AG04450 (cell line): Measurements from ENCODE around the gene SPATS2L. TPM values are rescaled to one million over a fixed set of nuclear protein-coding genes. Genes with fewer than 3 reads are reported as not detected.

ENCODE experiments used
- CTCF ChIA-PET: fragments of 300-600, 350-600 bp; formaldehyde crosslinking; extraction: SDS; loops from one replicate; lab custom pipeline; 2022; ENCODE audit warnings: antibody characterized with exemption, inconsistent platforms; lab: Charles Lee
- POLR2A ChIA-PET: fragments of 350-600 bp; formaldehyde crosslinking; extraction: SDS; loops from one replicate; lab custom pipeline; 2021; ENCODE audit warnings: antibody characterized with exemption, inconsistent platforms; lab: Yijun Ruan, JAX
- DNase-seq: peaks from one replicate; pipeline ENCODE4 v3.0.0-alpha.2; 2011; ENCODE audit warnings: low read depth, low spot score
- H3K27ac ChIP-seq: one replicate; pipeline ENCODE4 v1.5.1; 2012; ENCODE audit warnings: low read depth, low read length, control low read depth
- H3K27me3 ChIP-seq: one replicate; pipeline ENCODE4 v1.6.0; 2012; ENCODE audit warnings: low read length; ENCODE audit not compliant: control insufficient read depth, insufficient read depth
- H3K4me3 ChIP-seq: 2 replicates; pipeline ENCODE4 v1.5.1; 2011; ENCODE audit warnings: mild to moderate bottlenecking, low read depth, low read length, control low read depth
- H3K9me3 ChIP-seq: 2 replicates; pipeline ENCODE4 v1.5.1; 2012; ENCODE audit warnings: low read length; ENCODE audit not compliant: control insufficient read depth, insufficient read depth
- polyA plus RNA-seq: library from polyadenylated mRNA; depleted of rRNA; stranded (reverse); fragments of >200 nt; gene quantifications from 2 replicates; pipeline ENCODE4 v1.2.3, GENCODE V29; 2011
- TF ChIP-seq, protein P1 (sequence below): IDR thresholded peaks from 2 replicates; pipeline ENCODE4 v1.5.1; 2011; ENCODE audit warnings: low read depth, low read length, control low read depth, inconsistent platforms

Gene SPATS2L
- polyA plus RNA-seq, 1 experiment: 361 TPM

GRCh38 chr2:200314976-200315567, 8.6 kb downstream of the SPATS2L start:
- CTCF ChIA-PET: interaction anchor here (0.8 to 2.3 kb wide), 3 partner anchors 166 to 337 kb away, joined by 4 to 5 read pairs (median 5); no protein-coding TSS in a partner anchor
- peak overlapping the region; percentile 25 for H3K27ac ChIP-seq

DNA sequence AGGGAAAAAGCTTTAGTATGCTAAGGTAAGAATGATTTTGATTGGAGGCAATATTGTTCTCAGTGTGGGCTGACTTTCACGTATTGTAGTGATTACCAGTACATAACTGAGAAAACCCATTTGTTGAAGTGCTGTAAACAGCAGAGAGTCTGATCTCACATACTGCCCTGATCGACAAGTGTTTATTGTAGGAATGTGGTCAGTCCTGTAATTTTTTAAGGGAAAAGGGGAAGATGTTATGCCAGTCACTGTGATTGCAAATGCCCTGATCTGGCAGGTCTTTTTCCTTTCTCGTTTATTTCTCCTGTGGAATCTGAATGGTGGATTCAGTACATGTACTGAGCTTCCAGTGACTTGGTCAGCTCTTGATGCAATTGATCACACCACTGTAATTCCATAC, 11.5 kb downstream of the SPATS2L start:
- ChIA-PET CTCF (interaction anchor here (0.9 to 2.7 kb wide), 2 partner anchors 337 to 344 kb away, joined by 3 to 7 read pairs; no protein-coding TSS in a partner anchor), POLR2A (no interaction called here)
- no peak overlapping the region for H3K27ac ChIP-seq
- H3K27me3 ChIP-seq: no peaks in the 10 kb centered on the region
- no peak for DNase-seq
- H3K4me3 ChIP-seq: no peak overlapping the region
- TF ChIP-seq, protein P1, sequence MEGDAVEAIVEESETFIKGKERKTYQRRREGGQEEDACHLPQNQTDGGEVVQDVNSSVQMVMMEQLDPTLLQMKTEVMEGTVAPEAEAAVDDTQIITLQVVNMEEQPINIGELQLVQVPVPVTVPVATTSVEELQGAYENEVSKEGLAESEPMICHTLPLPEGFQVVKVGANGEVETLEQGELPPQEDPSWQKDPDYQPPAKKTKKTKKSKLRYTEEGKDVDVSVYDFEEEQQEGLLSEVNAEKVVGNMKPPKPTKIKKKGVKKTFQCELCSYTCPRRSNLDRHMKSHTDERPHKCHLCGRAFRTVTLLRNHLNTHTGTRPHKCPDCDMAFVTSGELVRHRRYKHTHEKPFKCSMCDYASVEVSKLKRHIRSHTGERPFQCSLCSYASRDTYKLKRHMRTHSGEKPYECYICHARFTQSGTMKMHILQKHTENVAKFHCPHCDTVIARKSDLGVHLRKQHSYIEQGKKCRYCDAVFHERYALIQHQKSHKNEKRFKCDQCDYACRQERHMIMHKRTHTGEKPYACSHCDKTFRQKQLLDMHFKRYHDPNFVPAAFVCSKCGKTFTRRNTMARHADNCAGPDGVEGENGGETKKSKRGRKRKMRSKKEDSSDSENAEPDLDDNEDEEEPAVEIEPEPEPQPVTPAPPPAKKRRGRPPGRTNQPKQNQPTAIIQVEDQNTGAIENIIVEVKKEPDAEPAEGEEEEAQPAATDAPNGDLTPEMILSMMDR: no peak
- no peaks in the 10 kb centered on the region for H3K9me3 ChIP-seq

More at GRCh38 chr2:200314976-200315567, 8.6 kb downstream of the SPATS2L start:
- Histone ChIP-seq H3K4me3 (no peak overlapping the region), H3K27me3 (no peaks in the 10 kb centered on the region), H3K9me3 (no peaks in the 10 kb centered on the region)
- TF ChIP-seq, protein P1: no peak
- POLR2A ChIA-PET: no interaction called here
- no peak for DNase-seq

DNA sequence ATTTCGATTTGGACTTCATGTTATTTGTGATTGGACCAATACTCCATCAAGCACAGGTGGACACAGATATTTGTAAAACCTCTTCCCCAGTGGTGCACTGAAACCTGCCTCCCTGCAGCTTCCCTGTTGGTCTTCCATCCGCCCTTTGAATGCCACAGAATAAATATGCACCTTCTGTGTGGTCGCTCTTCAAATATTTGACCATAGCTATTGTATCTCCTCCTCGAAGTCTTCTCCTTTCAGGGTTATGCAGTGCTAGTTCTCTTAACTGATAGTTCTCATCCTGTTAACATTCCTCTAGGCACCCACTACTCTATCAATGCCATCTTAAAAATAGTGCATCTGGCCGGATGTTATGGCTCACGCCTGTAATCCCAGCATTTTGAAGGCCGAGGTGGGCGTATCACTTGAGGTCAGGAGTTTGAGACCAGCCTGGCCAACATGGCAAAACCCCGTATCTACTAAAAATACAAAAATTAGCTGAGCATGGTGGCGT, 12.5 kb downstream of the SPATS2L start:
- Histone ChIP-seq H3K27ac (no peak overlapping the region), H3K4me3 (no peak overlapping the region), H3K27me3 (no peaks in the 10 kb centered on the region), H3K9me3 (no peaks in the 10 kb centered on the region)
- ChIA-PET POLR2A (no interaction called here), CTCF (interaction anchor here (1.0 to 2.7 kb wide), 5 partner anchors 10 to 345 kb away, joined by 3 to 7 read pairs (median 4); no protein-coding TSS in a partner anchor)
- TF ChIP-seq, protein P1: no peak
- no peak for DNase-seq

DNA sequence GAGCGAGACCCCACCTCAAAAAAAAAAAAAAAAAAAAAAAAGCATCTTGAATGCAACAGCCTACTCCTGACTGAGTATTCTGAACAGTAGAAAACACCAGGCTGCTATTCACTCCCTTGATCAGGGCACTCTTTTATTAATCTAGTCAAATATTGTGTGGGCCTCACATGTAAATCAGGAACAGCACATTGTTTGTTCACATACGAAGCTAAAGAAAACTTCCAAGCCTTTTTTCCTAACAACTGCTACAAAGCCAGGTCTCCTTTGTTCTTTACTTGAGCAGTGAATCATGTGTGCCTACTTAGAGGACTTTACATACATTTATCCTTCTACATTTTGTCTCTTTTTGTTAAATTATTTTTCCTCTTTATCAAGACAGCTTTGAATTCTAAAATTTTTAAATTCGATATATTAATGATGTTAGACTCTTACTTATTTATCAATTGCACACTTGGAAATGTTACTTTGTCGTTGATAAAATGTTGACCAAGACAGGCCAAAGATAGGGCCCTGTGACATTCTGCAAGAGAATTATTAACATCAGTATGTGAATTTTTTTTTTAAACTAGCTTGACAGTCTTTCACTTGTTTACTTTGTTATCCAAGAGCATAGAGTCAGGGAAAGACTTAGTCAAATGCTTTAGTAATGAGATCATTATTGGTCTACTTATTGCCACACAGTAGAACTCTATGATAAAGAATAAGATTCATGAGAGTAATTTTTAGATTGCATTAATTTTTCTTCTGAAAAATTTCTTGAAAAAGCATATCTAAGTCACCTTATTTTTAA, 13.2 kb downstream of the SPATS2L start:
- H3K9me3 ChIP-seq: no peaks in the 10 kb centered on the region
- CTCF ChIA-PET: interaction anchor here (0.9 to 2.7 kb wide), 7 partner anchors 11 to 346 kb away, joined by 3 to 7 read pairs (median 4); no protein-coding TSS in a partner anchor
- no peaks in the 10 kb centered on the region for H3K27me3 ChIP-seq
- H3K4me3 ChIP-seq: no peak overlapping the region
- no peak for DNase-seq
- no peak overlapping the region for H3K27ac ChIP-seq
- TF ChIP-seq, protein P1: no peak
- POLR2A ChIA-PET: interaction anchor here (0.9 kb wide), 1 partner anchor 13 kb away, joined by 3 read pairs; the partner anchor contains the start of gene SPATS2L
